SIG-M5 (cell line): ENCODE data around the gene FBXL7.

Source experiments
- DNase-seq: peaks from one replicate; lab custom pipeline; 2025; lab: John Stamatoyannopoulos, UW

FBXL7 gene

GRCh38 chr5:15499528-15500324 is at the start of gene FBXL7:
Gene FBXL7, plus strand, starts transcription at chr5:15500180.
- DNase-seq = no peak

DNA sequence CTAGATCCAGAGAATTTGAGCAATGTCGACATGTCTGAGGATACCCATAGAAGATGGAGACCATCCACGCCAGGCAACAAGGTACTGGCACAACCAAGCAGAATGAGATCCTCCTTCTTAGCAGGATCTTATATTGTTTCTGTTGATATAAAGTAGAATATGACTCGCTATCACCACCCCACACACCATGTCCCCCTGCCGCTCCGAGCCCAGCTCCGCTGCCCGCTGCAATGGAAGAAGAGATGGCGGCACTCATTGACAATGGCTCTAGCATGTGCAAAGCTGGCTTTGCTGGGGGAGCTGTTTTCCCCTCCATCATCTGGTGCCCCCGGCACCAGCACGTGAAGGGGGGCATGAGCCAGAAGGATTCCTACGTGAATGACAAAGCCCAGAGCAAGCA is 49.5 kb upstream of the FBXL7 start:
- no peak for DNase-seq

DNA sequence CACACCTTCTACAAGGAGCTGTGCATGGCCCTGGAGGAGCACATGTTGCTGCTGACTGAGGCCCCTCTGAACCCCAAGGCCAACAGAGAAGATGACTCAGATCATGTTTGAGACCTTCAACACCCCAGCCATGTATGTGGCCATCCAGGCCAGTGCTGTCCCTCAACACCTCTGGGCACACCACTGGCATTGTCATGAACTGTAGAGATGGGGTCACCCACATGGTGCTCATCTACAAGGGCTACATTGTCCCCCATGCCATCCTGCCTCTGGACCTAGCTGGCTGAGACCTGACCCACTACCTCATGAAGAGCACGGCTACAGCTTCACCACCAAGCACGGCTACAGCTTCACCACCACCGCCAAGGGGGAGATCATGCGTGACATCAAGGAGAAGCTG is 49.0 kb upstream of the FBXL7 start:
- no peak for DNase-seq

- DNase-seq = no peak
These were observed 48.0 kb upstream of the FBXL7 start for GRCh38 chr5:15452030-15452429.

- no peak for DNase-seq
These were observed 47.2 kb upstream of the FBXL7 start for GRCh38 chr5:15452781-15453180.

GRCh38 chr5:15459200-15459599 is 40.8 kb upstream of the FBXL7 start:
- no peak for DNase-seq

GRCh38 chr5:15463231-15463980 is 36.6 kb upstream of the FBXL7 start:
- DNase-seq = no peak

GRCh38 chr5:15472116-15472515 is 27.9 kb upstream of the FBXL7 start:
- DNase-seq = no peak

GRCh38 chr5:15474143-15474719 is 25.7 kb upstream of the FBXL7 start:
- no peak for DNase-seq

DNA sequence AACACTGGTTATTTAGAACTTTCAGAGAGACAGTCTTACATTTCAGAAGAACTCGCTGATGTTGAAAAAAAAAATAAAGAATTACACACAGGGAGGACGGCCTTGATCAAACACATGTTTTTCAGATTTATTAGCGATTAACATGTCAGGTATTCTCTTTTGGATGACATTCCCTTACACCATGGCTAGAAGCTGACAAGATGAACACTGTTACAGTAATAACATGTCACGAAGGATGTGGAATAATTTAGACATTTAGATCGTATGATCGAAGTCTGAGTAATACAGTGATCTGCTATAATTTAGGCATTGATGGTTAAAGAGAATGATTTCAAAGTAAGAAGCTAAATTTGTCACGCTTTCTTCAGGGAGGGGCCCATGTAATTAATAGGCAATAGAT is 24.6 kb upstream of the FBXL7 start:
- no peak for DNase-seq

- no peak for DNase-seq
These were observed 23.0 kb upstream of the FBXL7 start for GRCh38 chr5:15476977-15477376.

DNA sequence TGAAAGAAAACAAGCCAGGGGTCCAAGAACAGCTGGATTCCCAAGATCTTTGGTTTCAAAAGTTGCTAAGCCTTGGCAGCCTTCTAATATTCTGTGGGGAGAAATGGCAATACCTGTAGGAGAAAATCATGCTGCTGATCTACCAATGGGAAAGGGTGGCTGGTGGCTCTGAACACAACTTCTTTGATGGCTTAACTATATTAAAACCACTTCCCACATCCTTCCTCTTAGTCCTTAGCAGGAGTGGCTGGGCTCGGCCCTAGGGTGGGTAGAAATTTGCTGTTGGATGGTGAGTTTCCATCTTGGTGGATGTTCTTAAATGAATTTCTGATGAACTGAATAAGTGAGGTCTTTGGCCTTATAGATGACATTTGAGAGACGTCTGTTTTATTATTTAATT is 19.5 kb upstream of the FBXL7 start:
- DNase-seq = no peak

- DNase-seq = no peak
These were observed 16.5 kb upstream of the FBXL7 start for GRCh38 chr5:15483351-15484097.

DNA sequence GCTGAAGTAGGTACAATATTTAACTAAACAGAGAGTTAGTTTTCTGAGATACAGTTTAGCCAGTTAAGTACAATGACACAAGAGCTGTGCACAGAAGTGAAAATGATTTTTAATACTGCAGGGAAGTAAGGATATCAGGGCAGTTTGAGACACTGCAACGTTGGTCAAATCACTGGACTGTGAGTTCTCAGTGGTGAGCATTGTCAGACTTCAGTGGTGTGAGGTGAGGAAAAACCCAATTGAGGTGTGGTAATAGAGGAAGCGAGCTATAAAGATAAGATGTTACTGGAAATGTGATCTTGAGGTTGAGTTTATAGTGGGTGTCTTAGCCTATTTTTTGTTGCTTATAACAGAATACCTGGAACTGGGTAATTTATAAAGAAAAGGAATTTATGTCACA is 12.8 kb upstream of the FBXL7 start:
- no peak for DNase-seq

DNA sequence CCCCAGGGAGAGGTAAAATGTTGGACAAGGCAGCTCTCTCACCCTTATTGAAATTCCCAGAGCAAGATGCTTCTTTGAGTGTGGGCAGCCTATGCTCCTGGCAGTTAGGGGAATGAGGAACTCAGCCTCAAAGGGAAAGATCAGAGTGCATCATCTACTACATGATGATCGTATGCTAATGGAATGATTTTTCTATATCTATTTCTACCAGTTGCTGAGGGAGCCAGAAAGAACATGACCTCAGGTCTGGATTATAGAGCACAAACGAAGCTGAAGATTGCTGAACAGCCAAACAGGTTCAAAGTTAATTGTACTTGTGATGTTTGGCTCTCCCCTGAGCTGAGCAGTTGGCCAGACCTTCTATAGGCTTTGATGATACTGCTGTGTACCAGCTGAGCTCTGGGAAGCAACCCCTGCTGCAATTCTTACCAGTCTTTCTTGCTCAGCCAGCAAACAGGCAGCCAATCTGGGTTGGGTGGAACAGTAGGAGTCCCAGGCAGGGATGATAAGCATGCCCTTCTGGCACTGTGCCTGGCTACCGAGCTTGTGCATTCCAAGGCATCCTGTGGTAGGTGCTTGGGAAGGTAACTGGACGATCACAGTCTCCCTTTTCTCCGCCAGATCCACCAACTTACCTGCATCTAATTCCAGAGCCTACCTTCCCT is 10.3 kb upstream of the FBXL7 start:
- DNase-seq = no peak

- DNase-seq = no peak
These were observed 7.4 kb upstream of the FBXL7 start for GRCh38 chr5:15492545-15492944.

DNA sequence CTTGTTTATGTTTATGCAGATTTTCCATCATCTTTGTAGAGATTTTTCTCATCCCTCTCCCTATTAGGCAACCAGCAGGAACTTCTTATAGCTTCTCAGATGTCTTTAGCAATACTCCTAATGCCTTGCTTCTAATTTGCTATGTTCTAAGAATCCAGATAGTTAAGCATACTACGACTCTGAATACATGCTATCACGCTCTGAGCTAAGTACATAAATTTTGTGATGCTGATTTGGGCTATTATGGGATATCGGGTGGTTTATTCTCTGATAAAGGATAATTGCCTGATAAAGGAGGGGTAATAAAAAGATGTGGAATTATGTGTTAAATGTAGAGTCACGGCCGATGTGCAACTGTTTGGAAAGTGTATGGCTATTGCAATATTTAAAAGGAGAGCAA is 6.5 kb upstream of the FBXL7 start:
- DNase-seq = no peak

DNA sequence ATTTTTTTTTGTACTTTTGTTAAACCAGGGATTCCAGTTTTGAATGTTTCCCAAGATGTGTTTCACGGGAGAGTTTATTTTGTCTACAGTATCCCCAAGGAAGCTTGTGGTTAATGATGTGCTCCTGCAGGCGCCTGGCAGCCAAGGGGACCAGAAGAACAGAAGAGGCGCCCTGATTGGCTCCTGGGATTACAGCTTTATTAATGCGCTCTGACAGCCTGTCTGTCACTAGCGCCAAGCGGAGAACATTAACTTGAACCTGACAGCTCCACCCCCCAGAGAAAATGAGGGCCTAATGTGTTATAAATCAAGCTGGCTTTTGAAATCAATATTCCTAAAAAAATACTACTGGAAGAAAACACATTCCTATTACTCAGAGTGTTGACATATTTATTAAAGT is 5.0 kb upstream of the FBXL7 start:
- DNase-seq = no peak

- DNase-seq = no peak
These were observed 3.1 kb upstream of the FBXL7 start for GRCh38 chr5:15496886-15497285.

- no peak for DNase-seq
These were observed 483 bp downstream of the FBXL7 start for GRCh38 chr5:15500325-15501001.

DNA sequence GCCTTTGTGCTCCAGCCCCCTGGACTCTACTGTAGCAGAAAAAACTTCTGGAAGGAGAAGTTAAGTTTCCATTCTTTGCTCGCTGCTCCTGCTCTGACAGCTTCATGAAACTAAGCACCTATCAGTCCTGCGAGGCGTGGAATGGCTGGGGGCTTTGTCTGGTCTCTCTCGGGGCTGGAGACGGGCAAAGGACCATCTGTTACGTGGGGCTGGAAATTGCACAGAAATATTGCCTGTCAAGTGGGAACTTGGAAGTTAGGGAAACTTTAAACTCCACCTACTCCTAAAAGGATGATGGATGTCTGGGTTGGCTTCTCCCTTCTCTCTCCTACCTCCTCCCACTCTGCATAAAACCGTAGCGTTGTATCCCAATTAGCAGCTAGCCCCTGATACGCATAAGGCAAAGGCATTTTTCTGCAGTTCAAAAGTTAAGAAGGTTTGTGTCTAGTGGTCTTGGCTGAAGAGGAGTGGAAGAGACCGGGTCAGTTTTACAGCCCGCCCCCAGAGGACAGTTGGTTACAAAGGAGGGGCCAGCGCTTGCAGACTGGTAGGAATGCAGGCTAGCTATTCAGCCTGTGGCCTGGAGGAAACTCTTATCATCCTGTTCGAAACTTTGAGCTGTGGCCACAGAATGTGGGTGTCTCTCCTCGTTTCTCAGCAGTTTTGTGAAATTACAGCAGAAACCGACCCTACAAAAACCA is 1.3 kb downstream of the FBXL7 start:
- DNase-seq = no peak
